Tibial nerve (tissue), 3 donors: ENCODE data around the gene ADSS1.
"Not testable (repeated sequence)": the region's sequence is repeated elsewhere in the genome, so short reads cannot be mapped to it uniquely, and the experiment has no call there.

ENCODE experiments used
- CTCF ChIP-seq, 5 experiments: fragments of 200-600 bp in 3 of 5; fragments of 450-650 bp in 2 of 5; sonication (generic) in 3 of 5; IDR thresholded peaks; one replicate each; pipeline ENCODE4 v1.5.1; 2016 to 2019; ENCODE audit warnings: antibody characterized with exemption in 5 of 5, mild to moderate bottlenecking in 3 of 5, moderate library complexity in 2 of 5
- POLR2A ChIP-seq, 2 donors: fragments of 450-650 bp; IDR thresholded peaks; one replicate each; pipeline ENCODE4 v1.6.1; 2017; ENCODE audit warnings: antibody characterized with exemption in 2 of 2, mild to moderate bottlenecking in 2 of 2, moderate library complexity in 2 of 2

- TF ChIP-seq POLR2A, CTCF (IDR thresholded peaks at IDR 0.05): not testable (repeated sequence)
Observed at GRCh38 chr14:104750753-104751057, 26.7 kb downstream of the ADSS1 start.
